Rectal smooth muscle tissue (tissue), 1 donor: ENCODE results near the gene ACTG1.

Experiments used
- H3K27ac ChIP-seq: one replicate; pipeline ENCODE4 v1.7.0; 2013; ENCODE audit warnings: low read depth, low read length, inconsistent platforms
- H3K27me3 ChIP-seq: one replicate; pipeline ENCODE4 v1.7.0; 2013; ENCODE audit warnings: low read length; ENCODE audit not compliant: control insufficient read depth, insufficient read depth
- H3K36me3 ChIP-seq: one replicate; pipeline ENCODE4 v1.7.0; 2013; ENCODE audit warnings: low read length; ENCODE audit not compliant: control insufficient read depth, insufficient read depth
- H3K4me1 ChIP-seq: one replicate; pipeline ENCODE4 v1.7.0; 2013; ENCODE audit warnings: low read length; ENCODE audit not compliant: control insufficient read depth, insufficient read depth
- H3K4me3 ChIP-seq: one replicate; pipeline ENCODE4 v1.7.0; 2013; ENCODE audit warnings: low read length
- H3K9ac ChIP-seq: one replicate; pipeline ENCODE4 v1.7.0; 2013; ENCODE audit warnings: low read length

ACTG1 gene

DNA sequence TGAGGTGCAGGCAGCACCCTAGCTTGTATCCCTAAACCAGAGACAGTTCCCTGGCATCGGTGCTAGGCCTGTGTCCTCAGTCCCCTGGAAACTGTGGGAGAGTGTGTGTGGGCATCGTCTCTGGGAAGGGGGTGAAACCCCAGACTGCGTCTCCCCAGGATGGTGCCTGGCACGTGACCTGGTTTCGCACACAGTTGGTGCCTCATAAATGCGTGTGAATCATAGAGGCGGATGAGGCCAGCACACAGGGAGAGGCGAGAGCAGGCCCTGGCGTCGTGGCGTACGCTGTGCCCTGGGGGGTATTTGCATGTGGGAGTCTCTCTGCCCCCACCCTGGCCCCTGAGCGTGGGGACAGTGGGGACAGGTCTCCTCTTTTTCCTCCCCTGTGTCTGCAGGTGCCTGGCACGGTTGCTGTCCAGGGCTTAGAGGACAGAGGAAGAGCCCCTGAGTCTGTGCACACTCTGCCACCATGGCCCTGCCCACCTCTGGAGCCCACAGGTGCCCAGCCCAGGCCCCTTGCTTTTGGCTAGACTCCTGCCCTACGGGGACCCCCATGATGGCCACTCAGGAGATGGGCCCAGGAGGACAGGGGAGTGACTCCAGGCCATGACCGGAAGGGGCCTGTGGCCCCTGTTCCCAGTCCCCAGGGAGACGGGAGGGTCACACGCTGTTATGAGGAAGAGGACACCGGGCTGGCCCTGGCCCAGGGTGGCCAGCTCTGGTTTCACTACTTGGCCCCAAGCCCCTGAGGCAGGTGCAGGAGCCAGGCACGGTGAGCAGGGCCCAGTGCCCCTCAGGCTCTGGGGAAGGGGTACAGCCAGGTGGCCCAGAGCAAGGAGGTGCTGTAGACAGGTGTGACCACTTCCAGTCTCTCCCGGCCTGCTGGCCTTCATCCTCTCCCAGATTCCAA, 14.3 kb upstream of the ACTG1 start:
- H3K9ac ChIP-seq: no peak overlapping the region
- H3K36me3 ChIP-seq: no peaks in the 10 kb centered on the region
- H3K4me1 ChIP-seq: no peaks in the 10 kb centered on the region
- H3K4me3 ChIP-seq: no peak overlapping the region
- H3K27ac ChIP-seq: no peak overlapping the region
- peaks cover 32% of the 10 kb centered on the region for H3K27me3 ChIP-seq

DNA sequence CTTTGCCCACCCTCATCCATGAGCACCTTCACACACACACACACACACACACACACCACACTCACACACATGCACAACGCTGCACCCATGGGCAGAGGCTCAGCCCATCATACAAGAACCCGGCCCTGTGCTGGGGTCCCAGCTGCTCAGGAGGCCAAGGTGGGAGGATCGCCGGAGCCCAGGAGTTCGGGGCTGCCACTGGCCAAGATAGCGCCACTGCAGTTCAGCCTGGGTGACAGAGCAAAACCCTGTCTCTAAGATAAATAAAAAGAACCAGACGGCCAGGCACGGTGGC, 12.2 kb upstream of the ACTG1 start:
- no peak overlapping the region for H3K27ac ChIP-seq
- no peak overlapping the region for H3K4me3 ChIP-seq
- peaks cover 32% of the 10 kb centered on the region for H3K27me3 ChIP-seq
- no peak overlapping the region for H3K9ac ChIP-seq
- H3K36me3 ChIP-seq: no peaks in the 10 kb centered on the region
- no peaks in the 10 kb centered on the region for H3K4me1 ChIP-seq

- no peak overlapping the region for H3K27ac ChIP-seq
- H3K4me3 ChIP-seq: no peak overlapping the region
- H3K27me3 ChIP-seq: peaks cover 28% of the 10 kb centered on the region
- H3K9ac ChIP-seq: no peak overlapping the region
- H3K4me1 ChIP-seq: peaks cover 4% of the 10 kb centered on the region
- no peaks in the 10 kb centered on the region for H3K36me3 ChIP-seq
Measured at GRCh38 chr17:81524039-81524864, 11.7 kb upstream of the ACTG1 start.

GRCh38 chr17:81523402-81524038, 10.9 kb upstream of the ACTG1 start:
- Histone ChIP-seq H3K27ac (no peak overlapping the region), H3K4me3 (no peak overlapping the region), H3K27me3 (peaks cover 23% of the 10 kb centered on the region), H3K36me3 (no peaks in the 10 kb centered on the region), H3K9ac (no peak overlapping the region), H3K4me1 (peaks cover 7% of the 10 kb centered on the region)

DNA sequence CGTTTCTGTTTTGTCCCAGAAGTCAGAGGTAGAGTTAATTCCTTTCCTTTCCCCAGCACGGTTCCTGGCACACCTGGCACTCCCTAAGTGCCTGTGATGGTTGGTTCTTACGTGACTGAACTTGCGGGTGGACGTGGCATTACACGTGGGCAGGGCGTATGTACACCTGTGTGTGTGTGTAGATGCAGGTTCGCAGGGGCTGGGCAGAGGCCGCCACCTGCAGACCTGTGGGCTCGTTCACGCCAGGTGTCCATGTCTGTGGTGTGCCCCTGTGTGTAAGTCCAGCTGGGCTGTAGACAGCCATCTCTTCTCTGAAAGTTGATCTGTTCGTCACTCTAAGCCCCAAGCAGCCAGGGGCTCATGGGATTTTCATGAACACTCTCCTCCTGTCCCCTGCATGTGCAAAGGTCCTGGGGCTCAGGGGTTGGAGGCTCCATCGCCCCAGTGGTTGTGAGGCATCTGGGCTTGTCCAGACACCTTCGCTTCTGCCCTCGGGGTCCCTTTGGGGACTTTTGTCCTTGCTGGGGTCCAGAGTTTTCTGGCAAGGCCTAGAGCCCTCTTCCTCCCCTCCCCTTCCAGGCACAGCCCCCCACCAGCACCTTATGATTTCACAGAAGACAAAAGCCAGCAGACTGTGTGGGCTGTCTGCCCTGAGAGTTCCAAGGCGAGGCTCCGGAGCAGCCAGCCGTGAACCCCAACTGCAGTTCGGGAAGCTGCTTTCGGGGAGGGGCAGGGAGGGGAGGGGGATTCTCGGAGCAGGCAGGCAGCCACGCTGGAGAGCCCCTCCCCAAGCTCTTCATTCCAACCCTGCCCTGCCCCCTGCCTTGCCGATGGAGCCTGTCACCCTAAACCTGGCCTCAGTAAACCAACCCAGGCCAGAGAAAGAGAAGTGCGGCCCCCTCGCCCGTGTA, 10.1 kb upstream of the ACTG1 start:
- Histone ChIP-seq H3K9ac (no peak overlapping the region), H3K36me3 (no peaks in the 10 kb centered on the region), H3K4me1 (peaks cover 12% of the 10 kb centered on the region), H3K4me3 (no peak overlapping the region), H3K27me3 (peaks cover 23% of the 10 kb centered on the region), H3K27ac (no peak overlapping the region)

- H3K4me1 ChIP-seq: peaks cover 23% of the 10 kb centered on the region
- no peaks in the 10 kb centered on the region for H3K36me3 ChIP-seq
- no peak overlapping the region for H3K27ac ChIP-seq
- no peak overlapping the region for H3K9ac ChIP-seq
- H3K27me3 ChIP-seq: peaks cover 11% of the 10 kb centered on the region
- H3K4me3 ChIP-seq: peak overlapping the region; percentile 69
Measured at GRCh38 chr17:81520021-81520901, 7.7 kb upstream of the ACTG1 start.

DNA sequence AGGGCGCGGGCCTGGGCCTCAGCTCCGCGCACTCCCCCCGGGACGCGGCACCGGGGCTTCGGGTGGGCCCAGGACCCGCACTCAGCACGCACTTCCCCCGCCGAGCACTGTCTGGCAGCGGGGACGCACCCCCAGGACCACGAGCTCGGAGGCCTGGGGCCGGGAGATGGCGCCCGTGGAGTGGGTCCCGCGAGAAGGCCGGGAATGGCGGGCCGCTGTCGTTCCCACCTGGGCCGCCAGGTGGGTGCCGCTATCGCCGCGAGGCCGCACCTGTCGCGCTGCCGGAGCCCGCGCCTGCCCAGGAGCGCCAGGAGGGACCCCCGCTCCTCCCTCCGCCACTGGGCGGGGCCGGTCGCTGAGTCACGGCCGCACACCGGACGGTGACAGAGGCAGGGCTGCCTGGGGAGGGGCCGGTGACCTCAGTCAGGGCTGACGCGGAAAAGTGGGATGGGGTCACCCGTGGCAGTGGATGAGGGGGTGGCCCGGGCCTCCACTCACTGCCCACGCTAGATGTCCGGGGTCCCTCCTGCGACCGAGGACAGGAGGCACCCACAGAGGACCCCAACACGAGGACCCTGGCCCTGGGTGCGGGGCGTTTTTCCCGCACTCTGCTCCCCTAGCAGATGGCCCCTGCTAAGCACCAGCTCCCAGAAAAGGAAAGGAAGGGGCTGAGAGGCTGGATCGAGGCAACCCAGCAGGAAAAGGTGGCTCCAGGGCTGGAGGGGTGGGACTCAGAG, 6.9 kb upstream of the ACTG1 start:
- Histone ChIP-seq H3K27me3 (peaks cover 11% of the 10 kb centered on the region), H3K4me3 (peak overlapping the region; percentile 69), H3K4me1 (peaks cover 23% of the 10 kb centered on the region), H3K9ac (no peak overlapping the region), H3K36me3 (no peaks in the 10 kb centered on the region), H3K27ac (peak overlapping the region; percentile 56)

GRCh38 chr17:81518785-81519283, 6.2 kb upstream of the ACTG1 start:
- peak overlapping the region; percentile 69 for H3K4me3 ChIP-seq
- H3K27me3 ChIP-seq: peaks cover 6% of the 10 kb centered on the region
- no peaks in the 10 kb centered on the region for H3K36me3 ChIP-seq
- peak overlapping the region; percentile 56 for H3K27ac ChIP-seq
- H3K9ac ChIP-seq: no peak overlapping the region
- peaks cover 23% of the 10 kb centered on the region for H3K4me1 ChIP-seq

GRCh38 chr17:81518113-81518784, 5.7 kb upstream of the ACTG1 start:
- Histone ChIP-seq H3K27me3 (peaks cover 5% of the 10 kb centered on the region), H3K9ac (no peak overlapping the region), H3K4me1 (peaks cover 23% of the 10 kb centered on the region), H3K27ac (peak overlapping the region; percentile 56), H3K36me3 (no peaks in the 10 kb centered on the region), H3K4me3 (peak overlapping the region; percentile 69)

DNA sequence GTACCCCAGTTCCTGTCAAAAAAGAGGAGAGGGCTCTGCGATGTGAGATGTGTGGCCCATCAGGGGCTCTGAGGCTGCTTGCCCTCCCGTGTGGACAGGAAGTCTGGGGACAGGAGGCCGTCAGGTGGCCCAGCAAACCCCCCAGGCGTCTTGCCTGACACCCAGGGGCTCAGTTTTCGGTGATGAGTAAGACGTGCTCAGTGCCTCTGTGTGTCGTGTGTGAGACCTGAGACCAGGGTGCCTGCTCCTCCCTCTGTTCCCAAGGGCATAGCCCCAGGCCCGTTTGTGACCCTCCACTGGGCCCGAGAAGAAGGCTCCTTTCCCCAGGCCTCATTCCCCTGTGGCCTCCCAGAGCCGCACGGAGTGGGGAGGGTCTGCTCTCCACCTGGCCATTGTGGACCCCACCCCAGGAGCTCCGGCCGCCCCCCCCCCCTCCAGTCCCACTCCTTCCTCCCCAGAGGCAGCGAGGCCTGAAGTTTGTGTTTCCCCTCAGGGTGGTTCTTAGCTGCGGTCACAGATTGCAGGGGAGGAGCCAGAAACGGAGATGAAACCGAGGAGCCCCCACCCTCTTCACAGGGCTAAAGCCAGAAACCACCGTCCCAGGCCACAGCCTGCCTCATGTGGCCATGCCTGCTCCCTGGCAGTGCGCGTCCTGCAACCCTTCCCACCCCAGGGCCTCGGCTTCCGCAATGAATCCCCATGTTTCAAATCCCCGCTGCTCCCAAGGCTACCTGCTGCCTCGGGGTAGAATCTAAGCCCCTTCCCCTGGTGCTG, 4.9 kb upstream of the ACTG1 start:
- H3K4me1 ChIP-seq: peaks cover 23% of the 10 kb centered on the region
- H3K27ac ChIP-seq: peak overlapping the region; percentile 53
- peaks cover 1% of the 10 kb centered on the region for H3K27me3 ChIP-seq
- H3K9ac ChIP-seq: no peak overlapping the region
- peak overlapping the region; percentile 69 for H3K4me3 ChIP-seq
- H3K36me3 ChIP-seq: no peaks in the 10 kb centered on the region
